LNCAP (cell line): ENCODE measurements around the gene EHMT1.

Experiments
- CTCF ChIP-seq: fragments of 450-650 bp; IDR thresholded peaks from 2 replicates; pipeline ENCODE4 v1.5.1; 2017; ENCODE audit warnings: mild to moderate bottlenecking

Gene EHMT1

GRCh38 chr9:137760426-137760825 is 141.6 kb downstream of the EHMT1 start:
- TF ChIP-seq CTCF, result no peak

DNA sequence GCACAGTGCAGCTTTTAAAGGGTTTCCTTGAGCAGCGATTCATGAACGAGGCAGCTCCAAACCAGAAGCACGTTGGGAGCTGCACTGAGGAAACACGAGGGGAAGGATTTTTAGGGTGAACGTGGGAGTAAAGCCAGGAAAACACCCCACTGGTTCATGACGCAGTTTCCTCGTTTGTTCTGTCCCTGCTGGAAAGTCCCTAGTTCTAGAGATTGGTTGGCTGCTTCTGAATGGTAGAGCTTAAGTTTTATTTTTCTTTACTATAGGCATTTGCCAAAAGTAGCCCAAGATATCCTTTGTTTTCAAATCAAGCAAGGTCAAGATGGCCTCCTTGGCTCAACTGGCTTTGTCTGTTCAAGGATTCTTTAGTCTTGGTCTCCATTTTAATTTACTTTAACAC is 142.2 kb downstream of the EHMT1 start:
- no peak for TF ChIP-seq CTCF

DNA sequence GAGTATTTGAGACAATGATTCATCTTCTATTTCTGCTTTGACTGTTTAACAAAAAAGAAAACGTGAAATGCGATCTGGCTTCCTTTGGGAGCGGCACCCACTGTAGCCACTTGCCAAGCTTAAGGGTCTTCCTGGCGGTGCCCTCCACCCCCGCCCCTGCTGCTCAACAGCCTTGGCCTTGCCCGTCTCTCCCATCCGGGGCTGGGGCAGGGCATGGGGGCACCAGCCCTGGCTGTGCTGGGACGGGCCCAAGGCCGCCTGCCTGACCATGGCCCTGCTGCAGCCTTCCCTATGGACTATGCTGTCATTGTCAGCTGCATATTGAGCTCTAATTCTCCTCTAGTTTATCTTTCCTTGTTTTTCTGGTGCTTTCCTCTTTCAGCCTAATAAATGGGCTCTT is 143.0 kb downstream of the EHMT1 start:
- no peak for TF ChIP-seq CTCF

GRCh38 chr9:137762414-137763061 is 143.7 kb downstream of the EHMT1 start:
- TF ChIP-seq CTCF, result no peak

- TF ChIP-seq CTCF, result no peak
Measured at GRCh38 chr9:137763271-137763955, 144.6 kb downstream of the EHMT1 start.

- TF ChIP-seq CTCF, result no peak
Measured at GRCh38 chr9:137764171-137764671, 145.4 kb downstream of the EHMT1 start.

DNA sequence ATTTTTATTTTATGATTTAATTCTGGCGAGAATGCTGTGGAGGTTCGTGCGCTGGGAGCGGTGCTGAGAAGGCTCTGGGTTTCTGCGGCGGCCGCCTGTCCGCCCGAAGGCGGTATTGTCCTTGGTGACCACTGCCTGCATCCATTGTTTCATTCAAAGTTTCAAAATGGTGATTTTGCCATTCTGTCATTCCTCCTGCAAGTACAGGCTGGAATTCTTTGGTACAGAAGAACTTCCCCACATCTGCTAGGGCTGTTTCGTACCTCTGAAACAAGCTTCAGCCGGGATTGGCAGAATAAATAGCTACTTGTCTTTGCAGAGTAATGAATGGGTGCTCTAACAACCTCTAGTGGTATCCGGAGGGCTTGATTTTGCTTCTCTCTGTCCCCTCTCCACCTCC is 146.2 kb downstream of the EHMT1 start:
- no peak for TF ChIP-seq CTCF
